HG03457 (cell line): ENCODE data around the gene NLRP1.

Experiments used
- ATAC-seq: cut with Tn5 transposase; IDR thresholded peaks from one replicate; pipeline ENCODE4 v1.9.1; 2021; ENCODE audit warnings: moderate number of reproducible peaks; ENCODE audit not compliant: unreplicated experiment

Gene NLRP1

DNA sequence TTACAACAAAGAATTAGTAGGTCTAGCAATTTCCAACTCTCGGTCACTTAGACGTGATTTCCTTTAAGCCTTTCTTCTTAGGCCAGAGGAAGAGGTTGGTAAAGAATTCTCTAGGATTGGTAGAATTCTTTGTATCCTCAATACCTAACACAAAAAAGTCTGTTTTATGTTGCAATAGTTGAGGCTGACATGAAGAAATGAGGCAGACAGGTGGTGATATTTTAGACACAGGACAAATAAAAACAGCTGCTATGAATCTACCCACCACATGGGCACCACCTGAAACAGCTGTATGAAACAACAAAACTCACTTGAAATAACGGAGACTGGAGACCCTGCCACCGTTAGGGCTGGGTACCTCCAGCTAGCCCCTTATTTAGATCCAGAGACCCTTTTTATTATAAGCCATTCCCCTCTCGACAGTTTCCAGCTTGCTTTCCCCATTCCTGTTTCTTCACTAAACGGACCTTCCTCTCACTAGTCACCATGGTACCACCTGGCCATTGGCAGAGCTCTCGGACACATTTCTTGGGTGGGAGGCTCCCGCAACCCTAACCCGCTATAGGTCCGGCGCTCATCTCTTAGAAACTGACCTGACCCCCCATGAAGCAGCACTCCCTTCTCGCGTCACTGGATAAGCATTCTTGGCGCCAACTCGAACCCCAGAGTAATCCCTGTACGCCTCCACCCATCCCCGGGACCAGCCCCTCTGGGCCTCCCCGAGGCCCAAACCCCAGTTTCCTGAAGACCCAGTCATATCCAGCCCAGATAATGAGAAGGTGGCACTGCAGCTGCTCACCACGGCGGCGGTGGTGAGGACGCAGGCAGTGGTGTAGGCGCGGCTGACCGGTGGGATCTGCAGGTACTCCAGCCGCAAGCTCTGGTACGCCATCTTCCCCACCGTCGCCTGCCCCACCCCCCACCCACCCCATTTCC is 98.8 kb downstream of the NLRP1 start, which contains the start of gene DERL2:
Gene DERL2 (minus strand): TSS at position 909 of the 936 bp plus-strand sequence. CDS start 17 bp downstream, at position 892.
- ATAC-seq, result peak; percentile 5

DNA sequence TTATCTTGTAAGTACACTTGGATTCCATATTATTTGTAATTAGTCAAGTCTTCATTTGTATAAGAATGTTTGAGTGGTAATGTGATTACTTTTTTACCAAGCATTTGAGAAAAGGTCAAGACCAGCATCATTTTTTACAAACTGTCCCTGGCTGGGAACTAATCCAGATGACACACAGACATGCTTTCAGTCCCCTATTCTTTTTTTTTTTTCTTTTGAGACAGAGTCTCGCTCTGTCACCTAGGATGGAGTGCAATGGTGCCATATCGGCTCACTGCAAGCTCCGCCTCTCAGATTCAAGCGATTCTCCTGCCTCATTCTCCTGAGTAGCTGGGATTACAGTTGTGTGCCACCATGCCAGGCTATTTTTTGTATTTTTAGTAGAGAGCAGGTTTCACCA is 102.9 kb downstream of the NLRP1 start:
- no peak for ATAC-seq

- ATAC-seq, result no peak
Measured at GRCh38 chr17:5480962-5481361, 103.3 kb downstream of the NLRP1 start.

DNA sequence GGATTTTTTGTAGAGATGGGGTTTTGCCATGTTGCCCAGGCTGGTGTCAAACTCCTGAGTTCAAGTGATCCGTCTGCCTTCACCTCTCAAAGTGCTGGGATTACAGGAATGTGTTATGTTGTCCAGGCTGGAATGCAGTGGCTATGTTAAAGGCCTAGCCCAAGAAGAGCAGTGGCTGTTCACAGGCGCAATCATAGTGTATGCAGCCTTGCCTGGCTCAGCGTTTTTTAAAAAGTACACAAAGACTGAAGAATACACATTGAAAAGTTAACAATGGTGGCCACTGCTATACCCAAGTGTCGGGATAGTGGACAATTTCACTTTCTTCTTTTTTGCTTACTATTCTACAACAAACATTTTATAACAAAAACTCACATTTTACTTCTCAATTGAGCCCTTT is 105.3 kb downstream of the NLRP1 start:
- ATAC-seq, result no peak

- no peak for ATAC-seq
Measured at GRCh38 chr17:5473906-5474305, 110.4 kb downstream of the NLRP1 start.

DNA sequence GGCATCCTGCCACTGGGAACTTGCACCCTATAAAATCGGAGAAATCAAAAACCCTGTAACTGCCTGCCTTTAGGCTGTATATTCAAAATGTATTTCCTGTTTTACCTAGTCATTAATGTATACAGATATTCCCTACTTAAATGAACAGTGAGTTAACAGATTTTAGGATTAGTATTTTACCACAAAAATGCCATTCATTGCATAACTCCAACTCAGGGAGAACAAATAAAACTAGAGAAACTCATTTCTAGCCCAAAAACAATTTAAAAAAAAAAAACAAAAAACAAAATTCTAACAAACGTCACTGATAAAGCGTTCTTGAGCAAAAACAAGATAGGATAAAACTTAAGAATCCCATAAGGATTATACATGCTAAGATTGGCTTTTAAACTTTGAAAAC is 111.8 kb downstream of the NLRP1 start:
- ATAC-seq, result no peak

DNA sequence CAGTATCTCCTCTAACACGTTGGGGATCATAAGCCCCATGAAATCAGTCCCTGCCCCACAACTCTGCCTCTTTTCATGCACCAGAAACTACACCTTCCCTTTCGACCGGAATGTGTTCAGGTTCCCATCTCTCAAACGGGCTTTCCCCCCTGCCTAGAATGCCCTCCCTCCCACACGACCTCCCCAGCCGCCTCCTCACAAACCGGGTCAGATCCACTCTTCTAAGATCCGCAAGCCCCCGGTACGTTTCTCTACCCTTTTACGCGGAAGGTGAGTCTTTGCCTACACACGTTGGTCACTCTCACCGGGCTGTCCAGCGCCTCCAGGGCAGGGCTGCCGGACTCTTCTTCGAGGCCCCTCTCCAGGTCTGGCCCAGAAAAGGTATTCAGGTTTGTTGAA is 116.2 kb downstream of the NLRP1 start:
- no peak for ATAC-seq

GRCh38 chr17:5467416-5467815 is 116.9 kb downstream of the NLRP1 start:
- ATAC-seq, result no peak

GRCh38 chr17:5466295-5466694 is 118.0 kb downstream of the NLRP1 start:
- ATAC-seq, result no peak

DNA sequence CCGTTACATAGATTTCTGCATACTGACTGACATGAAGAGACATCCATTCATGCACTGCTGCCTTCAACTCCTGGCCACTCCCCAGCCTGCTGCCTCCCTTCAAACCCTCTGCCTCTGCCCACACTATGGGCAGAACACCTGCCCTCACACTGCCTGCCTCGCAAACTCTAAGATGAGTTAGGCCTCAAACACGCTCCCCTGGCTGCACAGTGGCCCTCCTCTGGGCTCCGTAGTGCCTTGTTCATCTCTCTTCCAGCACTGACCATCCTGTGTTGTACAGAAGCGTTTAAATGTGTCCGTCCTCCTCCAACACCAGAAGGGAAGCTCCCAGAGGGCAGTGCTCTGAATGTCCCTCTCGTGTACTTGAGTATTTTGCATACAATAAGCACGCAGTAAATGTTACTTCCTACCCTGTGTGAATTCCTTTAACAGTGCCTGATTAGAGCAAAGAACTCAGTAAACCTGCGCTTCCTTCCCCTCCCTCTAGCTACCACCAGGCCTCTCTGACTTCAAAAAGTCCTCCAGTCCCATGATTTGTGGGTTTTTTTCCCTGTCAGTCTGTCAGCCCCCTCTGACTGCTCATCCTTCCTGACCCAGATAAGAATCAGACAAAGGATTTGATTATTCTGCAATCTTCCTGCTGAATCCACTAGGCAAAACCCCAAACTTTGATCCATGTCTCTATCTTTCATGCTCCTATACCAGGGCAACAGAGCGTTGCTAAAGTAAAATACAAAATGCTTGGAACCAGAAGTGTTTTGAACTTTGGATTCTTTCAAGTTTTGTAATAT is 119.4 kb downstream of the NLRP1 start:
- no peak for ATAC-seq
